GM23248 (cell line): ENCODE data around the gene CD1C.

Experiments
- EZH2 ChIP-seq: fragments of 200-600 bp; sonication (generic); IDR thresholded peaks from 2 replicates; pipeline ENCODE4 v1.6.1; 2018; ENCODE audit warnings: antibody characterized with exemption, mild to moderate bottlenecking; ENCODE audit not compliant: insufficient read depth, poor library complexity, severe bottlenecking
- EZH2phosphoT487 ChIP-seq: fragments of 200-600 bp; sonication (generic); IDR thresholded peaks from 2 replicates; pipeline ENCODE4 v1.6.1; 2018; ENCODE audit warnings: antibody characterized with exemption, moderate library complexity, mild to moderate bottlenecking, low read depth; ENCODE audit not compliant: insufficient read depth

- TF ChIP-seq EZH2 (no peak), EZH2phosphoT487 (no peak)
These were observed 44.9 kb downstream of the CD1C start for GRCh38 chr1:158334526-158335212.
